Suprapubic skin (tissue), 4 donors: Measurements from ENCODE around the gene GRIA3. TPM values are rescaled to one million over a fixed set of nuclear protein-coding genes. Genes with fewer than 3 reads are reported as not detected.

Source experiments
- DNase-seq, 2 donors: peaks; one replicate each; pipeline ENCODE4 v3.0.0-alpha.2; 2019; ENCODE audit warnings: low spot score in 2 of 2
- H3K27ac ChIP-seq: fragments of 200-600 bp; sonication (generic); one replicate; pipeline ENCODE4 v1.5.1; 2019
- H3K27me3 ChIP-seq: fragments of 200-600 bp; sonication (generic); one replicate; pipeline ENCODE4 v1.5.1; 2019
- H3K36me3 ChIP-seq: fragments of 200-600 bp; sonication (generic); one replicate; pipeline ENCODE4 v1.5.1; 2019
- H3K4me1 ChIP-seq: fragments of 200-600 bp; sonication (generic); one replicate; pipeline ENCODE4 v1.5.1; 2019
- H3K4me3 ChIP-seq: fragments of 200-600 bp; sonication (generic); one replicate; pipeline ENCODE4 v1.5.1; 2019; ENCODE audit warnings: mild to moderate bottlenecking
- H3K9me3 ChIP-seq: fragments of 200-600 bp; sonication (generic); one replicate; pipeline ENCODE4 v1.5.1; 2019
- EP300 ChIP-seq: sonication (generic); formaldehyde crosslinking; IDR thresholded peaks from one replicate; pipeline ENCODE4 v1.6.1; 2017; ENCODE audit warnings: antibody characterized with exemption
- POLR2A ChIP-seq, 2 donors: fragments of 450-650 bp; IDR thresholded peaks; one replicate each; pipeline ENCODE4 v1.6.1; 2017; ENCODE audit warnings: antibody characterized with exemption in 2 of 2, mild to moderate bottlenecking in 2 of 2, moderate library complexity in 2 of 2
- POLR2AphosphoS5 ChIP-seq, 3 donors: sonication (generic); formaldehyde crosslinking; IDR thresholded peaks; one replicate each; pipeline ENCODE4 v1.6.1; 2017; ENCODE audit warnings: antibody characterized with exemption in 3 of 3
- WGBS: methylation state at CpG from one replicate; pipeline ENCODE4 v1.1.5; 2018; 5-methylcytosine and 5-hydroxymethylcytosine counted together
- total RNA-seq, 4 donors: library from RNA; depleted of rRNA; stranded (reverse); fragments of >200 nt; gene quantifications; one replicate each; pipeline ENCODE4 v1.1.0, GENCODE V29; 2016
- TF ChIP-seq, protein P1 (sequence below), 2 donors: fragments of 200-600 bp in 1 of 2; fragments of 450-650 bp in 1 of 2; sonication (generic) in 1 of 2; IDR thresholded peaks; one replicate each; pipeline ENCODE4 v1.5.1; 2016 to 2019; ENCODE audit warnings: antibody characterized with exemption in 2 of 2, mild to moderate bottlenecking in 1 of 2, moderate library complexity in 1 of 2

The GRIA3 gene
- total RNA-seq, 4 donors from 2014 or later = 0.19 to 0.38 (median 0.29) TPM; not detected in 1

DNA sequence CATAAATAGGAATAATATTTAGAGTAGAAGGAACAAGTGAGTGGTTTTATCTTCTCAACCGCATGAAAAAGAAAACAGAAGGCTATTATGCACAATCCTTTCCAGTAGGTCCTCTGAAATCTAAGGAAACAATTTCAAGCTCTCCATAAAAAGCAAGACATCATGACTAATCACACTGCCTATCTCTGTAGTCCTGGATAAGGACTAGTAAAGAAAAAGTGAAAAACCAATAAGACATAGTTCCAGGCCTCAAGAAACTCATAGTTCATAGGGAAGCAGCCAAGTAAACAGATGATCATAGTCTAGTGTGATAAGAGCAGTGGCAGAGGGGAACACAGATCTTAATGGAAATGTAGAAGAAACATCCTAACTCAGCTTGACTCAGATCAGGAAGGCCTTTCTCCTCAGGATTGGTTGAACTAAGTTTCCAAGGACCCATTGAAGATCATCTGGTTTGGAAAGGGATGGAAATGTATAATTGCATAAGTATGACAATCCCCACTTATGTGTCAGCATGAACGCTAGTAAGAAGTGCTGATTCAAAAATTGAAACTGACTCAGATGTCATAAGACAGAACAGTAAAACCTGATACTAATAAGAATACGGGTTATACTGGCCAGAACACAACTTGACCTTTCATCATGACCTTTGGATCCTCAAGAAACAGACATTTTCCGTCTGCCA lies 155.3 kb downstream of the GRIA3 start:
- H3K4me3 ChIP-seq = no peak overlapping the region
- WGBS = 67% methylated on average over 4 of the region's 4 CpGs
- no peaks in the 10 kb centered on the region for H3K4me1 ChIP-seq
- TF ChIP-seq POLR2AphosphoS5 (IDR thresholded peaks at IDR 0.05) = no peak
- no peak for TF ChIP-seq EP300
- no peak for TF ChIP-seq POLR2A (IDR thresholded peaks at IDR 0.05)
- TF ChIP-seq, protein P1, sequence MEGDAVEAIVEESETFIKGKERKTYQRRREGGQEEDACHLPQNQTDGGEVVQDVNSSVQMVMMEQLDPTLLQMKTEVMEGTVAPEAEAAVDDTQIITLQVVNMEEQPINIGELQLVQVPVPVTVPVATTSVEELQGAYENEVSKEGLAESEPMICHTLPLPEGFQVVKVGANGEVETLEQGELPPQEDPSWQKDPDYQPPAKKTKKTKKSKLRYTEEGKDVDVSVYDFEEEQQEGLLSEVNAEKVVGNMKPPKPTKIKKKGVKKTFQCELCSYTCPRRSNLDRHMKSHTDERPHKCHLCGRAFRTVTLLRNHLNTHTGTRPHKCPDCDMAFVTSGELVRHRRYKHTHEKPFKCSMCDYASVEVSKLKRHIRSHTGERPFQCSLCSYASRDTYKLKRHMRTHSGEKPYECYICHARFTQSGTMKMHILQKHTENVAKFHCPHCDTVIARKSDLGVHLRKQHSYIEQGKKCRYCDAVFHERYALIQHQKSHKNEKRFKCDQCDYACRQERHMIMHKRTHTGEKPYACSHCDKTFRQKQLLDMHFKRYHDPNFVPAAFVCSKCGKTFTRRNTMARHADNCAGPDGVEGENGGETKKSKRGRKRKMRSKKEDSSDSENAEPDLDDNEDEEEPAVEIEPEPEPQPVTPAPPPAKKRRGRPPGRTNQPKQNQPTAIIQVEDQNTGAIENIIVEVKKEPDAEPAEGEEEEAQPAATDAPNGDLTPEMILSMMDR (IDR thresholded peaks at IDR 0.05) = no peak
- DNase-seq = no peak
- H3K9me3 ChIP-seq = no peaks in the 10 kb centered on the region
- no peaks in the 10 kb centered on the region for H3K27me3 ChIP-seq
- no peaks in the 10 kb centered on the region for H3K36me3 ChIP-seq
- no peak overlapping the region for H3K27ac ChIP-seq

DNA sequence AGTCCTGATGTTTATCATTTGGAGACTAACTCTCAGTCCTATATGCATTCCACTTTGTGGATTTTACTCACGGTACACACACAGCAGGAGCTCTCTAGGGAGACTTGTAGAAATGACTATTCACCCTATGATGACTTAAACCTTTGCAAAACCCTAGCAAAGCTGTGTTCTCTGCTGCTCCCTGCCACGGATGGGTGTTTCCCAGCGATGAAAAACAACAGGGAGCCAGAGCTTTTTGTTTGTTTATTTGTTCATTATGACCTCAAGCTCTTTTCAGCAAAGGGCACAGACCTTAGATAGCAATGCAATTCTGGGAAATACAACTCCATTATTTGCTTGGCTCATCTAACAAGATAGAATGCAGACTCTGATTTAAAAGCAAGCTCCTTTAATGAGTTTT lies 156.6 kb downstream of the GRIA3 start:
- H3K4me1 ChIP-seq = no peaks in the 10 kb centered on the region
- no peaks in the 10 kb centered on the region for H3K27me3 ChIP-seq
- no peaks in the 10 kb centered on the region for H3K36me3 ChIP-seq
- H3K27ac ChIP-seq = no peak overlapping the region
- no peak overlapping the region for H3K4me3 ChIP-seq
- no peaks in the 10 kb centered on the region for H3K9me3 ChIP-seq
- TF ChIP-seq POLR2A (IDR thresholded peaks at IDR 0.05) (no peak), EP300 (no peak)
- 31% methylated on average over 3 of the region's 3 CpGs for WGBS
- DNase-seq = no peak

DNA sequence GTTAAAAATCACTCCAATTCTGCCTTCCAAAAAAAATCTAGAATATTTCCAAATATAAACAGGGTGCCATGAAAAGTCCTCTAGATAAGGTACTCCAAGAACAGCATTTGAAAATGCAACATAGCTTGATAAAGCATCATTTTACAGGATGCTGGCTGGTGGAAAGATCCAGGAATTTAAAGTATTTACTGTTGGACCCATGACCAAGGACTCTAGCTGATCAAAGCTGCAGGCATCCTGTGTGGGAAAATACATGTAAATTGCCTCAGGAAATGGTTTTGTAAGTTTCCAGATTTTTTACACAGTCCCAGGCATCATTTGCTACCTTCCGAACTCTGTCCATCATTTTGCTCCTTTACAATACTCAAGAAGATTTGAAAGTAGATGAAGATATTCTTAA lies 164.4 kb downstream of the GRIA3 start:
- 77% methylated on average over 1 of the region's 1 CpG for WGBS
- no peaks in the 10 kb centered on the region for H3K9me3 ChIP-seq
- no peak overlapping the region for H3K27ac ChIP-seq
- no peaks in the 10 kb centered on the region for H3K36me3 ChIP-seq
- H3K27me3 ChIP-seq = no peaks in the 10 kb centered on the region
- no peaks in the 10 kb centered on the region for H3K4me1 ChIP-seq
- TF ChIP-seq POLR2A (IDR thresholded peaks at IDR 0.05) (no peak), EP300 (no peak), POLR2AphosphoS5 (IDR thresholded peaks at IDR 0.05) (no peak)
- TF ChIP-seq, protein P1 (IDR thresholded peaks at IDR 0.05) = no peak
- no peak for DNase-seq
- H3K4me3 ChIP-seq = no peak overlapping the region

DNA sequence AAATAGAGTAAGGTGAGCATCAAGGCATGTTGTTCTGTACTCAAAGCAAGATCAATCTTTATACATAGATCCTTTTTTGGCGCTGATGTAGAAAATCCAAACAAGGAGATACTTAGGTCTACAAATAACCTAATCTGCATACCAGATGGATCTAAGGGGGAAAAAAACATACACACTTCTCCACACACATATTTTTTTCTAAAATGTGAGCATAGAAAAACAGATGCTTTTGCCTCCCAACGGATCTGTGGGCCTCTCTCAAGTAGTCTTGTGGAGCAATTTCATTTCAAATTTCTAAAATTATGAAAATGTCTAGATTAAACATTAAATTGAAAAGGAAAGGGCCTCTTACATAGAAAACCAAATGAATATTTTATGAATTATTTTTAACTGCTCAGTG lies 166.1 kb downstream of the GRIA3 start:
- no peak for TF ChIP-seq POLR2A (IDR thresholded peaks at IDR 0.05)
- TF ChIP-seq, protein P1 (IDR thresholded peaks at IDR 0.05) = no peak
- no peak for TF ChIP-seq EP300
- no peak for TF ChIP-seq POLR2AphosphoS5 (IDR thresholded peaks at IDR 0.05)
- Histone ChIP-seq H3K4me1 (no peaks in the 10 kb centered on the region), H3K4me3 (no peak overlapping the region), H3K27ac (no peak overlapping the region), H3K36me3 (no peaks in the 10 kb centered on the region), H3K9me3 (no peaks in the 10 kb centered on the region), H3K27me3 (no peaks in the 10 kb centered on the region)
- 56% methylated on average over 2 of the region's 2 CpGs for WGBS
- no peak for DNase-seq

DNA sequence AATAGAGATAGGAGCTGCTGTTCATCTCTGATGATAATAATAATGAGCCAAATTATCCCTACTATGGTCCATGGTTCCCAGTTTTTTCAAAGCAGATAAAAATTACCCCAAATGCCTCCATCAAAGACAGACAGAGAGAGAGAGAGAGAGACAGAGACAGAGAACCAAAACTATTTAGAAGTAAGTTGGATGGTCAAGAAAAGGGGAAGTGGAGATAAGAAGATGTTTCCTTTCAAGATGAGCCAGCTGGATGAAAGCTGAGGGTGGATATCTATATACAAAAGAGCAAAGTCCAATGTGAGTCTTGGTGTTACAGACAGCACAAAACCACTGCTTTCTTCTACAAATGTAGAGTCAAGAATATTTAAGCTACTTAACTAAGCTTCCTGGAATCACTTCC lies 173.9 kb downstream of the GRIA3 start:
- Histone ChIP-seq H3K36me3 (no peaks in the 10 kb centered on the region), H3K27ac (no peak overlapping the region), H3K9me3 (no peaks in the 10 kb centered on the region), H3K4me3 (no peak overlapping the region), H3K27me3 (no peaks in the 10 kb centered on the region), H3K4me1 (no peaks in the 10 kb centered on the region)
- TF ChIP-seq POLR2AphosphoS5 (IDR thresholded peaks at IDR 0.05) (no peak), EP300 (no peak), POLR2A (IDR thresholded peaks at IDR 0.05) (no peak)
- TF ChIP-seq, protein P1 (IDR thresholded peaks at IDR 0.05) = no peak
- DNase-seq = no peak

DNA sequence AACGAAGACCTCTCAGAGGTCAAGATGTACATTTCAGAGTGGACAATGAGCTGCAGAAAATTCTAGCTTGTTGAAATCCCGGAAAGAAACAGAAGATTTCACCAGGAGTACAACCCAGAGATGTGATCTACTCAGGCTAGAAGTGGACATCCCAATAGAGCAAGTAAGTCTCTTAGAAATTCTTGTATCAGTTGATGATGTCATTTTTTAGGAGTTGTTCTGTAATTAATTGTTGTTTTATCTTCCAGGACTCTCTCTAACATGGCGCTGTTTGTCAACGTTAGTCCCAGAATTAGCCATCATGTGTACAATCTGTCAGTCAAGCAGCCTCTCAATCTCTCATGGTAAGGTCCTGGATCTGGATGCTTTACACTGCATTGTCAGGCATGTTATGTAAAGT lies 174.4 kb downstream of the GRIA3 start:
- H3K27me3 ChIP-seq = no peaks in the 10 kb centered on the region
- no peaks in the 10 kb centered on the region for H3K4me1 ChIP-seq
- no peaks in the 10 kb centered on the region for H3K36me3 ChIP-seq
- H3K27ac ChIP-seq = no peak overlapping the region
- TF ChIP-seq EP300 (no peak), POLR2AphosphoS5 (IDR thresholded peaks at IDR 0.05) (no peak), POLR2A (IDR thresholded peaks at IDR 0.05) (no peak)
- H3K9me3 ChIP-seq = no peaks in the 10 kb centered on the region
- DNase-seq = no peak
- H3K4me3 ChIP-seq = no peak overlapping the region
- WGBS = 73% methylated on average over 4 of the region's 4 CpGs
